Activated CD8-positive, alpha-beta memory T cell treated with anti-CD3 and anti-CD28 coated beads, Interleukin-2, amount 50 U/mL, for 24 hours (primary cell): ENCODE data around the gene CD4.

Source experiments
- DNase-seq: peaks from one replicate; pipeline ENCODE4 v3.0.0-alpha.2; 2020; ENCODE audit errors: extremely low read depth

CD4 gene

GRCh38 chr12:6816598-6816997, 27.3 kb downstream of the CD4 start:
- no peak for DNase-seq

GRCh38 chr12:6817098-6817497, 27.8 kb downstream of the CD4 start:
- DNase-seq: no peak

DNA sequence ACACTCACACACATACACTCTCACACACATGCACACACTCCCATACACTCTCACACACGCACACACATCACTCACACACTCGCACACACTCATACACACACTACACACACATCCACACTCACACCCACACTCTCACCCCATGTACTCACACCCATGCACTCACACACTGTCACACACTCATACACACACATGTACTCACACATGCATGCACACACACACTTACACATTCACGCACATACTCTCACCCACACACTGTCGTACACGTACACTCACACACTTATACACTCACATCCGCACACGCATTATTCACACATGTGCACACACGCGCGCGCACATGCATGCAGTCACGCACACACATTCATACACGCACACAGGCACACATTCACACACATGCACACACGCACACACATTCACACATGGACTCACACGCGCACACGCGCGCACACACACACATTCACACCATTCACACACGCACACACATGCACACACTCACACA, 28.4 kb downstream of the CD4 start:
- no peak for DNase-seq

DNA sequence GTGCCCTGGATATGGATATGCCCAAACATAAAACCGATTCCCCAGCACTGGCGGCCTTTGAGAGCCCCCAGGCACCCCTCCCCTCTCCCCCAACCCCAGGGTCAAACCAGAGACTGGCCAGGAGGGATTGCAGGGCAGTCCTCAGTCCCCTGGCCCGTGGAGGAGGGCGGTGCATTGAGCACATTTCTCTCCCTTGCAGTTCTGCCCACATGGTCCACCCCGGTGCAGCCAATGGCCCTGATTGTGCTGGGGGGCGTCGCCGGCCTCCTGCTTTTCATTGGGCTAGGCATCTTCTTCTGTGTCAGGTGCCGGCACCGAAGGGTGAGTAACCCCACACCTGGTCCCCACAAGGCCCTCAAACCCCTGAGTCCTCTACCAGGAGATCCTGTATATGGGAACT, 28.9 kb downstream of the CD4 start:
- no peak for DNase-seq

GRCh38 chr12:6818645-6819044, 29.3 kb downstream of the CD4 start:
- DNase-seq: no peak

GRCh38 chr12:6819106-6820030, 30.0 kb downstream of the CD4 start:
- DNase-seq: no peak

DNA sequence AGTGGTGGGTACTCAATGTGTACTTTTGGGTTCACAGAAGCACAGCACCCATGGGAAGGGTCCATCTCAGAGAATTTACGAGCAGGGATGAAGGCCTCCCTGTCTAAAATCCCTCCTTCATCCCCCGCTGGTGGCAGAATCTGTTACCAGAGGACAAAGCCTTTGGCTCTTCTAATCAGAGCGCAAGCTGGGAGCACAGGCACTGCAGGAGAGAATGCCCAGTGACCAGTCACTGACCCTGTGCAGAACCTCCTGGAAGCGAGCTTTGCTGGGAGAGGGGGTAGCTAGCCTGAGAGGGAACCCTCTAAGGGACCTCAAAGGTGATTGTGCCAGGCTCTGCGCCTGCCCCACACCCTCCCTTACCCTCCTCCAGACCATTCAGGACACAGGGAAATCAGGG, 30.8 kb downstream of the CD4 start:
- DNase-seq: no peak

- no peak for DNase-seq
Observed at GRCh38 chr12:6821591-6822425, 32.5 kb downstream of the CD4 start, which contains the start of gene GPR162. Gene GPR162, plus strand, starts transcription at chr12:6821821. Its CDS starts 2,078 bp downstream, at chr12:6823899.

DNA sequence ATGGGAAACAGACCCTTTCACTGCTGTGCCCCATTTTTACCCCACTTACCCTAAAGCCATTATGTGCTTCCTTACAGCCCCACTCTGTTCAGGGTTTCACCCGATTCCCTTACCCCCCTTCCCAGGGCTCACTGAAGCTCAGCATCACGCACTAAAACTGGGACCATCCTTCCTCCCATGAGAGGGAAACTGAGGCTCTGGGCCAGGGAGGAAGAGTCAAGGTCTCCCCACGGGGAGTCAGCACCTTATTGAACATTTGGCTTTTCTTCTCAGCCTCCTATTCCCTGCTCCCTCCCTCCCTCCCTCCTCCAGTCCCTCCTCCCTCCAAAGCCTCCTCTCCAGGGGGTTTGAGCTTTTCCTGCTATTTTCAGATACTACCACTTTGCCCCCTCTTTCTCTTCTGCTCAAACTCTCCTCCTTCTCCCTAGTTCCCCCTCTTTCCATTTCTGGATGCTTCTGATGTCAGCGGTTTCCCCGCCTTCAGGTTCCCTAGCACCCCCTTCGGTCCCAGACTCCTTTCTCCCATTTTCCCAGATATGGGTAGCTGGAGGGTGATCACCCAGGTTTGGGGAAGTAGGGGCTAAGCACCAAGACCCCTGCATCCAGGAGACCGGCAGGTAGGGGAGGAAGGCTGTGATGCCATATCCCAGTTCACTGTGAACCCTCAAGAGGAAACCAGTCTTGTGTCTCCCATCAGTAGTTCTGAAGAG, 33.3 kb downstream of the CD4 start:
- DNase-seq: no peak

- DNase-seq: no peak
Observed at GRCh38 chr12:6823182-6824084, 34.1 kb downstream of the CD4 start.

GRCh38 chr12:6824085-6824775, 34.9 kb downstream of the CD4 start:
- no peak for DNase-seq

GRCh38 chr12:6824901-6825381, 35.6 kb downstream of the CD4 start:
- no peak for DNase-seq

DNA sequence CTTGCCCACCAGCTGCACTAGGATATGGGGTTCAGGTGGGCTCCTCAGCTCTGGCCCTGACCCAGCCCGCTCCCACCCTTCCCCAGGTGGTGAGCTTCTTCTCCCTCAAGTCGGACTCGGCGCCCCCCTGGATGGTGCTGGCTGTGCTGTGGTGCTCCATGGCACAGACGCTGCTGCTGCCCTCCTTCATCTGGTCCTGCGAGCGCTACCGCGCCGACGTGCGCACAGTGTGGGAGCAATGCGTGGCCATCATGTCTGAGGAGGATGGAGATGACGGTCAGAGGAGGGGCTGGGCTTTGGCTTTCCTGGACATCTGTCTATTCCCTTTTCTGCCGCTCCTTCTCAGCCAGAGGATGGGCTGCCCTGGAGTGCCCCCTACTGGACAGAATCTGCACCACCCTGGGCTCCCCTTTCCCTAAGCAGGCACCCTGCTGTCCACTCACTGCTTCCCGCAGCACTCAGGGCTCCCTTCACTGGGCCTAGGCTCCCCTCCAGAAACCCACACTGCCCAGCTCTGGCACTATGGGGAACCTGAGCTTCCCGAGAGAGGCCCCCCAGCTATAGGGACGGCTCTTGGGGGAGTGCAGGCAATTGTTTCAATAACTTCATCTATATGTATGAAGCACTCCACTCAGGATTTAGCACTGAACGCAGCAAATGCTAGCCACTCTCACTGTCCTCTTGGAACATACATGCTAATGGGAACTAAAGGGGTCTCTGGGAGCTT, 36.2 kb downstream of the CD4 start:
- peak; percentile 43 for DNase-seq

DNA sequence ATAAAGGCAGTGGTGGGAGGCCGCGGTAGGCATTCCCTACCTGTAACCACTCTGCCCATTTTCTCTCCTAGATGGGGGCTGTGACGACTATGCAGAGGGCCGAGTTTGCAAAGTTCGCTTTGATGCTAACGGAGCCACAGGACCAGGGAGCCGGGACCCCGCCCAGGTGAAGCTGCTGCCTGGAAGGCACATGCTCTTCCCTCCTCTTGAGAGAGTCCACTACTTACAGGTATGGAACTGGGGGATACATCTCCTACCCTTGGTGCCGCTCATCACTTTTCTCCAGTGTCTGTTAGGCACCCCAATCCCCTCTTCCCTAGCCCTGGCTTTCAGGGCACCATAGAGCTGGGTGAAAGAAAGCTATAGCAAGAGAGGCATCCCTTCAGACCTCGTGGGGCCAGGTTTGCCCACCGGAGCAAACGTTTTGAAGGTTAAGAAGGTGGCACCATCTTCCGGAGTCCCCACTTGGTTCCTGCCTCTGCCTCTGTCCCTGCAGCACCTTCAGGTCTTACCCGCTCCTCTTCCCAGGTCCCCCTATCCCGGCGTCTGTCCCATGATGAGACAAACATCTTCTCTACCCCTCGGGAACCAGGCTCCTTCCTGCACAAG, 36.9 kb downstream of the CD4 start:
- DNase-seq: no peak

- no peak for DNase-seq
Observed at GRCh38 chr12:6826734-6827436, 37.6 kb downstream of the CD4 start.

GRCh38 chr12:6827437-6827911, 38.1 kb downstream of the CD4 start:
- no peak for DNase-seq

GRCh38 chr12:6827982-6828780, 38.9 kb downstream of the CD4 start, which contains the start of gene P3H3:
Gene P3H3, plus strand, starts transcription at chr12:6828407. Its CDS starts 34 bp downstream, at chr12:6828441.
- DNase-seq: no peak
